Measurements from ENCODE around the gene SEL1L.

SEL1L gene

DNA sequence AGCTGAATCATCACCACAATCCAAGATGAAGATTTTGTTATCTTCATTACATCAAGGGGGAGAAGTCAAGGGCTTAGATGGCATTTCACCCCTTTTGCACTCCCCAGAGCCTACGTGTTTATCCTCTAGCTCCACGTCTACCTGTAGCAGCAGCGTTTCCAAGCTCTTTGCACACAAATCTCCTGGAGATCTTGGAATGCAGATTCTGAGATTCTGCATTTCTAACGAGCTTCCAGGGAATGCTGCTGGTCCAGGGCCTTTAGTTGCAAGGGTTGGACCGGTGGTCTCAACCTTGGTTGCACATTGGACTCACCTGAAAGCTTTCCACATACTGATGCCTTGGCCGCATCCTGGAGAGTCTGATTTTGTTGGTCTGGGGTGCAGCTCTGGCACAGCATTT lies 84.1 kb downstream of the SEL1L start:
- TF ChIP-seq, protein P1, sequence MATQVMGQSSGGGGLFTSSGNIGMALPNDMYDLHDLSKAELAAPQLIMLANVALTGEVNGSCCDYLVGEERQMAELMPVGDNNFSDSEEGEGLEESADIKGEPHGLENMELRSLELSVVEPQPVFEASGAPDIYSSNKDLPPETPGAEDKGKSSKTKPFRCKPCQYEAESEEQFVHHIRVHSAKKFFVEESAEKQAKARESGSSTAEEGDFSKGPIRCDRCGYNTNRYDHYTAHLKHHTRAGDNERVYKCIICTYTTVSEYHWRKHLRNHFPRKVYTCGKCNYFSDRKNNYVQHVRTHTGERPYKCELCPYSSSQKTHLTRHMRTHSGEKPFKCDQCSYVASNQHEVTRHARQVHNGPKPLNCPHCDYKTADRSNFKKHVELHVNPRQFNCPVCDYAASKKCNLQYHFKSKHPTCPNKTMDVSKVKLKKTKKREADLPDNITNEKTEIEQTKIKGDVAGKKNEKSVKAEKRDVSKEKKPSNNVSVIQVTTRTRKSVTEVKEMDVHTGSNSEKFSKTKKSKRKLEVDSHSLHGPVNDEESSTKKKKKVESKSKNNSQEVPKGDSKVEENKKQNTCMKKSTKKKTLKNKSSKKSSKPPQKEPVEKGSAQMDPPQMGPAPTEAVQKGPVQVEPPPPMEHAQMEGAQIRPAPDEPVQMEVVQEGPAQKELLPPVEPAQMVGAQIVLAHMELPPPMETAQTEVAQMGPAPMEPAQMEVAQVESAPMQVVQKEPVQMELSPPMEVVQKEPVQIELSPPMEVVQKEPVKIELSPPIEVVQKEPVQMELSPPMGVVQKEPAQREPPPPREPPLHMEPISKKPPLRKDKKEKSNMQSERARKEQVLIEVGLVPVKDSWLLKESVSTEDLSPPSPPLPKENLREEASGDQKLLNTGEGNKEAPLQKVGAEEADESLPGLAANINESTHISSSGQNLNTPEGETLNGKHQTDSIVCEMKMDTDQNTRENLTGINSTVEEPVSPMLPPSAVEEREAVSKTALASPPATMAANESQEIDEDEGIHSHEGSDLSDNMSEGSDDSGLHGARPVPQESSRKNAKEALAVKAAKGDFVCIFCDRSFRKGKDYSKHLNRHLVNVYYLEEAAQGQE (IDR thresholded peaks at IDR 0.05; ENCODE audit: insufficient read depth in 1 of 2, low read depth in 2 of 2, low read length in 2 of 2), result no peak
- TF ChIP-seq SIN3A (IDR thresholded peaks at IDR 0.05; ENCODE audit: borderline replicate concordance, insufficient read depth, low read length), result no peak
- TF ChIP-seq TAF1 (IDR thresholded peaks at IDR 0.05; ENCODE audit: borderline replicate concordance, insufficient read depth, low read length), result no peak
- no peak for TF ChIP-seq POLR2AphosphoS5 (IDR thresholded peaks at IDR 0.05; ENCODE audit: low read depth, low read length)
- no peak for TF ChIP-seq FOXP2 (optimal IDR thresholded peaks at IDR 0.05; ENCODE audit: borderline replicate concordance, extremely low read depth, extremely low read length, insufficient read depth)

DNA sequence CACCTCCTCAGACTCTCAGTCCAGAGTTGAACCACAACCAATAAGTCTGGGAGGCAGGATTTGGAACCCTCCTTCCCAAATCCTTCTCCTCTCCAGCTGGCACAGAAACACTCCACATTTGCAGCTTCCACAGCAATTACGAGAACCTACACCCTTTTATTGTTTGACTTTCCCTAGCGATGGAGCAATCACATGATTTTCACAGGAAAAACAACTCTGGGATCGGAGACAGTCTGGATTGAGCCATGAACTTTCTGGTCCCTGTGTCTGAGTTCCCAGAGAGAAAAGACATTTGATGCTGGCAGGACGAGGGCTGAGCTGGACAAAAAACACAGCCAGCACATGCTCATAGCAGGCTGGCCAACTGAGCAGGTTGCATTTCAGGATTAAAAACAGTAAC lies 84.5 kb downstream of the SEL1L start:
- TF ChIP-seq POLR2AphosphoS5 (IDR thresholded peaks at IDR 0.05; ENCODE audit: low read depth, low read length) (no peak), FOXP2 (optimal IDR thresholded peaks at IDR 0.05; ENCODE audit: borderline replicate concordance, extremely low read depth, extremely low read length, insufficient read depth) (no peak), SIN3A (IDR thresholded peaks at IDR 0.05; ENCODE audit: borderline replicate concordance, insufficient read depth, low read length) (no peak), TAF1 (IDR thresholded peaks at IDR 0.05; ENCODE audit: borderline replicate concordance, insufficient read depth, low read length) (no peak)
- TF ChIP-seq, protein P1 (IDR thresholded peaks at IDR 0.05; ENCODE audit: insufficient read depth in 1 of 2, low read depth in 2 of 2, low read length in 2 of 2), result no peak

DNA sequence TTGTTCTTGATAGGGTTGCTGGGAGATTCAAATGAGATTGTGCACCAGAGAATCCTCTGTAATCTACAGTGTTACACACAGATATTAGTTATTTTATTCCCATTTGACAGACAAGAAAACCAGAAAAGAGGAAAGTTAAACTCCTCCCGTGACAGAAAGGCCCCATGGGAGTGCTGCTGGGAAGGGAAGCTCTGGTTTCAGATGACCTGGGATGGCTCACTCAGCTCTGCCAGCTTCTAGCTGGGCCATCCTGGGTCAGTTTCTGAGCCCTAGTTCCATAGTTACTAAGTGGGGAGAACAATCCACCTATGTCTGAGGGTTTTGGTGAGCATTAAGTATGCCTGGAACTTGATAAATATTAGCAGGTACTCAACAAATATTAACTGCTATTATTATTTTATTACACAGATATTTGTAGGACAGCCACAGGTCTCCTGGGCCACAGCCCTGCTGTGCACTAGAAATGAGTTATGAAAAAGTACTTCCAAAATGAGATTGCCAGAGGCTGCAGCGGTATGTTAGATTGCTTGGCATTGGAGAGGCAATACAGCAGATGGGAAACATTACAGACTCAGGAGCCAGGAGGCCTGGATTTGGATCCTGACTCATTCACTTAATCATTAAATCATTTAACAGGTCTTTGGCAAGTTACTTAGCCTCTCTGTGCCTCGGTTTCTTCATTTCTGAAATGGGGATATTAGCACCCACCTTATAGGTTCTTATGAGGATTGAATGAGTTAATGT lies 86.5 kb downstream of the SEL1L start:
- TF ChIP-seq, protein P1 (IDR thresholded peaks at IDR 0.05; ENCODE audit: insufficient read depth in 1 of 2, low read depth in 2 of 2, low read length in 2 of 2), result no peak
- no peak for TF ChIP-seq FOXP2 (optimal IDR thresholded peaks at IDR 0.05; ENCODE audit: borderline replicate concordance, extremely low read depth, extremely low read length, insufficient read depth)
- no peak for TF ChIP-seq TAF1 (IDR thresholded peaks at IDR 0.05; ENCODE audit: borderline replicate concordance, insufficient read depth, low read length)
- no peak for TF ChIP-seq SIN3A (IDR thresholded peaks at IDR 0.05; ENCODE audit: borderline replicate concordance, insufficient read depth, low read length)
- no peak for TF ChIP-seq POLR2AphosphoS5 (IDR thresholded peaks at IDR 0.05; ENCODE audit: low read depth, low read length)

DNA sequence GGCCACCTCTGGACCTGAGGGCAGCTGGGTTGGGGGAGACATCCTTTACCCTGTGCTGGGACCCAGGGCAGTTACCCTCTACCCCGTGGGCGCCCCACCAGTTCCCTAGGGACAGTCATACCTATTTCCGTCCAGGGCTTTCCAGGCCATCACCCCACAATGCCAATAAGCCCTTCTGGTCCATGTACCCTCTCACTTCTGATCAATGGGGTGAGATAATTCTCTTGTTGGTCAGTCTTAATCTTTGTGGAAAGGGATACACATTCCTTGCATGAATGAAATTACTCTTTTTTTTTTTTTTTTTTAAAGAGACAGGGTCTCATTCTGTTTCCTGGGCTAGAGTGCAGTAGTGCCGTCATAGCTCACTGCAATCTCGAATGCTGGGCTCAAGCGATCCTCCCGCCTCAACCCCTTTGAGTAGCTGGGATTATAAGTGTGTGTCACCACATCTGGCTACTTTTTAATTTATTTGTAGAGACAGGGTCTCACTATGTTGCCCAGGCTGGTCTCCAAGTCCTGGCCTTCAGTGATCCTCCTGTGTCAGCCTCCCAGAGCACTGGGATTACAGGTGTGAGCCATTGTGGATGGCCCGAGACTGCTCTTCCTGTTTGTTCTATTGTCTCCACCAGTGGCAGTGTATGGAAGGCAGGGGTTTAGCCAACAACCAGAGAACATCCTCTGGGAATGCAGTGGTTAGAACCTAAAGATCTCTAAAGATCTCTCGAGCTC lies 87.2 kb downstream of the SEL1L start:
- TF ChIP-seq, protein P1 (IDR thresholded peaks at IDR 0.05; ENCODE audit: insufficient read depth in 1 of 2, low read depth in 2 of 2, low read length in 2 of 2), result no peak
- TF ChIP-seq TAF1 (IDR thresholded peaks at IDR 0.05; ENCODE audit: borderline replicate concordance, insufficient read depth, low read length) (no peak), FOXP2 (optimal IDR thresholded peaks at IDR 0.05; ENCODE audit: borderline replicate concordance, extremely low read depth, extremely low read length, insufficient read depth) (no peak), POLR2AphosphoS5 (IDR thresholded peaks at IDR 0.05; ENCODE audit: low read depth, low read length) (no peak), SIN3A (IDR thresholded peaks at IDR 0.05; ENCODE audit: borderline replicate concordance, insufficient read depth, low read length) (no peak)

All from PFSK-1 (cell line).